NCI-H2107 treated with DMSO at 0.1 percent for 48 hours (cell line): ENCODE results near the gene MCTP1.

Experiments
- DNase-seq: peaks from one replicate; lab custom pipeline; 2025; ENCODE audit not compliant: unreplicated experiment; lab: John Stamatoyannopoulos, UW

The MCTP1 gene

DNA sequence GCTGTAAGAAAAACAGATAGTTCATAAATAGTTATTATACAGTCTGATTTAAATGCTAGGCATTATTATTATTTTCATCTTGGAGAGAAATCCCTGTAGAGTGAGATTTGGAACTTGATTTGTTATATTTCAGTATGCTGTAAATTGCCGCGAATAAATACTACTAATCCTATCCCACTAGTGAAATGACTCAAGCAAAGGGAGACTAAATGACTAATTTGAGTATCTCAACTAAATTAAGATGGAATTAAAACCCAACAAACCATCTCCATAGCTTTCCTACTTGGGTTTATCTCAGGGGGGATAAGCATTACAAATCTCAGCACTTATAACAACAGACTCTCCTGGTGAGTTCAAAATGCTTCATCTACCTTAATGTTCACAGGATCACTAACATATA lies 206.0 kb downstream of the MCTP1 start:
- DNase-seq, result no peak

GRCh38 chr5:95076395-95077185 lies 208.3 kb downstream of the MCTP1 start:
- DNase-seq, result no peak

DNA sequence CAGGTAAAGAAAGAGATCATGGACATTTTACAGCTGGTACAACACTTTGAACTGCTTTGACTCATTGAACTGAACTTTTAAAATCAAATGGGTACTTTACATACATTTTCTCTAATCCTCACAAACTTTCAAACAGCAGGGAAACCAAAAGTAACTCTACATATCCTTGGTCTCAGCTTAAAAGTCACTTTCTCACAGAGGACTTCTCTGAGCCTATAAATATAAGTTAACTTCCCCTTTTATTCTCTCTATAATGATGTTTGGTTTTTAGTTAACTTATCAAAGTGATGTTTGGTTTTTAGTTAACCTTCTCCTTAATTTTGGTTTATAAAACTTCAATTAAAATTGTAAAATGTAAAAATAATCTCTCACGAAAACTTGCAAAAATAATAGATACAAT lies 209.8 kb downstream of the MCTP1 start:
- DNase-seq, result no peak

GRCh38 chr5:95072281-95072680 lies 212.6 kb downstream of the MCTP1 start:
- no peak for DNase-seq

- no peak for DNase-seq
Observed at GRCh38 chr5:95070866-95071265, 214.0 kb downstream of the MCTP1 start.

DNA sequence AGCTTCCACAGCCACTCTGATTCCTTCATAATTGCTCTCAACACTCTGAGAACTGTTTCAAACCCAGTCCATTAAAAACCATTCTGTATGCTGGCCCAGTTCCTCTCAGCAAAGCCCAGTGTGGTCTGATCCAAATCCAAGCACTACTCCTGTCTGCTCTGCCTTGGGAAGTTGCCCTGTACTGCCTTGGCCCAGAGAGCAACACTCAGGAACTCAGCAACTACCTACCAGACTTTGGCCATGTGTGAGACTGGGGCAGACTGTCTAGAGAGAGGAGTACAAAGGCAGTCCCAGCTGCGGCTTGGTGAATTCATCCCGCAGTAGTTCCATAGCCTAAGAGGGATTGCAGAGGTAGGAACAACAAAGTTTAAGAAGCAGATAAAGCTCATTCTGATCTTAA lies 214.4 kb downstream of the MCTP1 start:
- no peak for DNase-seq

DNA sequence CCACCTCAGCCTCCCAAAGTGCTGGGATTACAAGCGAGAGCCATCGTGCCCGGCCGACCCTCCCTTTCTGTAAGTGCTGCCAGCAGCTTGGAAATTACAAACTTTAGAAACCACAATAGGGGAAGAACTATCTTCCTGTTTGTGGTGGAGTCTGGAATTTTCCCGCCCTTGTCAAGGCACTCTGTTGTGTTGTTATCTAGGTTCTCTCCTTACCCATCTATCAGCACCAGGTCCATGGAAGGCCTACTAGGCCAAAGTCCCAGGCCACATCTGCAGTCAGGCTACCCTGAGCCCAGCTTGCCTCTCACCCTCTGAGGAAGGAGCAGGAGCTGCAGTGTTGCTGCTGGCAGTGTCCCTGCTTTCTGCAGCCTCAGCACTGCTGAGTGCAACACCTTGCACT lies 214.9 kb downstream of the MCTP1 start:
- no peak for DNase-seq

- no peak for DNase-seq
Observed at GRCh38 chr5:95069021-95069420, 215.9 kb downstream of the MCTP1 start.

DNA sequence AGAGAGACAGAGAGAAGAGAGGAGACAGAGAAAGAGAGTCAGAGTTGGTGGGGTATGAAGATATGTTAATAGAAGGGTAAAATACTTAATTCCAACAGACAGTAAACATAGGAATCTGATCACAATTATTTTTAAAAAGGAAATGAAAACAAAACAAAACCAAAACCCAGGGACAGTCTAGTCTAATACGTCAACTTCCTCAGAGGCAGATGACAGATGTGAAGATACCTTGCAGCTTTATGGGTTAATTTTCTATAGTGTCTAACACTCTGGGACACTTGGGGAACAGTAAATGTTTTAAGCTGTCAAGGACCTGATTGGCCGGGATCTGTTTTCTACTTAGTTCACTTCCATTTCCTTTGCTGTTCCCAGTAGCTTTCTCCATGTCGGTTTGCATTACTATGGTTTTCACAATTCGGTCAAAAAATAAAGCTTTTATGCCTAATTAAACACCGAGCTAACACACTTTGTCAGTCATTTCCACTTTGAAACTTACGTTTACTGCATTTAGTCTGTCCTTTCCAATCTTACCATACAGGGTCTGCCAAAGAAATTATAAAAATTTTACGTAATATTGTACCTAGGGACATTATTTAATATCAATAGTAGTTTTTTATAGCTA lies 216.5 kb downstream of the MCTP1 start:
- no peak for DNase-seq

DNA sequence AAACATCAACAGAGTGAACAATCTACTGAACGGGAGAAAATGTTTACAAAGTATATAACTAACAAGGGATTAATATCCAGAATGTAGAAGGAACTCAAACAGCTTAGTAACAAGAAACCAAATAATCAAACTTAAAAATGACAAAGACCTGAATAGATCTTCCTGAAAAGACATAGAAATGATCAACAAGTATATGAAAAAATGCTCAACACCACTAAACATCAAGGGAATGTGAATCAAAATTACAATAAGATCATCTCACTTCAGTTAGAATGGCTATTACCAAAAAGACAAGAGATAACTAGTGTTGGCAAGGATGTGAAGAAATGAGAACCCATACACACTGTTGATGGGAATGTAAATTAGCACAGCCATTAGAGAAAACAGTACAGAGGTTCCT lies 218.8 kb downstream of the MCTP1 start:
- no peak for DNase-seq

DNA sequence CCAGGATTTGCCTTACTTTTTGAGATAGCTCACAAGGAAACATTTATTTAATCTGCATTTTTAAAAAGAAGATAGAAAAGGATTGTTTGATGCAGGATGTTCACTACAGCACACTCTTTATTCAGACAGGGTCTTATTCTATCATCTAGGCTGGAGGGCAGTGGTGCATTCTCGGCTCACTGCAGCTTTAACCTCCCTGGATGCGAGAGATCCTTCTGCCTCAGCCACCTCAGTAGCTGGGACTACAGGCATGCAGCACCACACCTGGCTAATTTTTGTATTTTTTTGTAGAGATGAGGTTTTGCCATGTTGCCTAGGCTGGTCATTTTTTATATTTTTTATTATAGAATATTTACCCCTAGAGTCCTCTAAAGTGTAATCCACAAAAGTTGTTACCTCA lies 221.4 kb downstream of the MCTP1 start:
- no peak for DNase-seq

- no peak for DNase-seq
Observed at GRCh38 chr5:95060098-95060497, 224.8 kb downstream of the MCTP1 start.

GRCh38 chr5:95059636-95060035 lies 225.3 kb downstream of the MCTP1 start:
- DNase-seq, result no peak

- DNase-seq, result no peak
Observed at GRCh38 chr5:95057615-95058014, 227.3 kb downstream of the MCTP1 start.

DNA sequence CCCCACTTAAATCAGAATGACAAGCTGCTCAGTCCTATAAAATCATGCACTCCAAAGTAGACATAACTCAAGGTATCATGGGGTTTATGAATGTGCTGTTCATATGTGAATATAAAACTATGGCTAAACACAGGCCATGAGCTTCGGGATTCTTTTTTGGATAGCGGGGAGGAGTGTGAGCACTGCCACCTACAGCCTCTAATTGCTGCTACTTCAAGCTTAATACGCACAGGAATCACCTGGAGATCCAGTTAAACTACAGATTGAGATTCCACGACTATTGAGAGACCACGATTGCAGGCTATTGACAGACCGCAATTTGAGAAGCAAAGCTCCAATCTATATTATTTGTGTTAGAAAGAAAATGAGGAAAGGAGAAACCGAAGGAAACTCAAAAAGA lies 231.6 kb downstream of the MCTP1 start:
- no peak for DNase-seq

GRCh38 chr5:95050708-95051107 lies 234.2 kb downstream of the MCTP1 start:
- DNase-seq, result no peak

DNA sequence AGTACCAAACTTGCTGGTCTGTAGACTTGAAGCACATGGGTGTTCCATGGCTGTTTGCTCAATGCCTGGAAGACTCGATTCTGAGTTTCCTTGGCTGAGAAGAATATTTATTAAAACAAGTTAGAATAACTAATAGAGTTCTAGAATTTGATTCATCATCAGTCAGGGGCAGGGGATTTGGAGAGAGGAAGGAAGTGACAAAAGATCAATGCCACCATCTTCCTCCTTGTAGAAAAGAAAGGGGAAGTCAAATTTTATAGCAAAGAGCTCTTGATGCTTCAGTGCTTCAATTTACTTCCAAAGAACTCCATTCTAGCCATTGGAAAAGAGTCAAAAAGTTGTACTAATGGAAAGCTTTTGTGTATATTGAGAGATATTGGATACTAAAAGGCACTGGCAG lies 236.3 kb downstream of the MCTP1 start:
- no peak for DNase-seq

- DNase-seq, result no peak
Observed at GRCh38 chr5:95045181-95045965, 239.5 kb downstream of the MCTP1 start.

DNA sequence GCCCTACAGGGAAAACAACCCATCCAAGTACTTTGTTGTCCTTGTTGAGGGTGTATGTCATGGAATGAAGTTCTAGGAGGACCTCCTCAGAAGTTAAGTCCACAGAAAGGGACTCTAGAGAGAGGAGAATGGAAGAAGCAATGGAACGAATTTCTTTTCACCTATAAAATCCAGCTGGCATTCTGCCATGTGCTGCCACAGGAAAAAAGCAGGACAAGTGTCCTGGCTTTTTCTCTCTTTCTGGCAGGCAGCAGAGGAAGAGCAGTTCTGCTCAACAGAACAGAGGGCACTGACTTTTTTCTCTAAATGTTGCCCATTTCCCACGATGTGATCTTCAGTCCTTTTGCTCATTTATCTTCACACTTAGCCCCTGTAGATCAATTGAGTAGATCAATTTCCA lies 240.8 kb downstream of the MCTP1 start:
- no peak for DNase-seq

DNA sequence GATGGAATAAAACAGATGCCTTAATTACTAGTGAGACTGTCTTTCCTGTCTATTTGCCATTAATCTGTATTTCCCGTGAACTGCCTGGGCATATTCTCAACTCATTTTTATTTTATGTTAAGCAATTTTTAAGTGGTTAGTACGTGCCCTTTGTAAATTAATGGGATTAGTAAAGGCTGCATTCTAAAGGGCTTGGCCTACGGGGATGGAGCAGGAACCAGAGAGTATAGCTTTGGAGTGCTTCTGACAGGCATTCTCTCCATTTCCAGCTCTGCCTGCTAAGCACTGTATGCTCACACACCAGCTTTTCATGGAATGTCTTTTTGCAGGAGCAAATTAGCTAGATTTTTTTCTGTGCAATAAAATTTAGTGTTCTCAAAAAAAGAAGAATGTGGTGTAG lies 241.2 kb downstream of the MCTP1 start:
- DNase-seq, result no peak

GRCh38 chr5:95043234-95043633 lies 241.7 kb downstream of the MCTP1 start:
- DNase-seq, result no peak

- peak; percentile 45 for DNase-seq
Observed at GRCh38 chr5:95042037-95042436, 242.9 kb downstream of the MCTP1 start.
